ENCODE results near the gene PISD.
"Not testable (repeated sequence)": the region's sequence is repeated elsewhere in the genome, so short reads cannot be mapped to it uniquely, and the experiment has no call there.

PISD gene

GRCh38 chr22:31603081-31603525 is 58.9 kb downstream of the PISD start:
- H3K27ac ChIP-seq = no peak overlapping the region
- TF ChIP-seq CTCF (conservative IDR thresholded peaks at IDR 0.05) = no peak

DNA sequence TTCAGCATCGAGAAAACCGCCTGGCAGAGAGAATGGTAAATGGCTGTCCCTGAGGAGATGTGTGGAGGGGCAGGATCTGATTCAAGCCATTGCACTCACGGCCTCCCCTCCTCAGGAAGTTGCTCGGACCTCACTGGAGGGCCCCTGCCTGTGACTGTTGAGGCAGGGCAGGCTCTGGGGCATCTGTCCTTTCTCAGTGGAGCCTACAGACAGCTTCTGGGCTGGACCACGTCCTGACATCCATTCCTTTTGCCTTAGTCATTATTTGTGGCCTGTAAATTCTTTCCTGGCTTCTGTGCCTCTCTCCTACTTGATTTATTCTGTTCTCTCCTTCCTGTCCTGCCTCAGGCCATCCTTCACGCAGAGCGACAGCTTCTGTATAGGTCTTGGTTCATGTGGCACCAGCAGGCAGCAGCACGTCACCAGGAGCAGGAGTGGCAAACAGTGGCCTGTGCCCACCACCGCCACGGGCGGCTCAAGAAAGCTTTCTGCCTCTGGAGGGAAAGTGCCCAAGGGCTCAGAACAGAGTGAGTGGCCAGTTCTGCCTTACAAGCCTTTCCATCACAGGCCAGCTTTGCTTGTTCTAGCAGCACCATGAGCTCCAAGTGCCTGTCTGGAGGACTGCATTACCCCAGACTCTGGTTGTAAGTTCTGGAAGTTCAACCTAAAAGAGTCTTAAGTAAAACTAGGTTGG is 59.6 kb downstream of the PISD start:
- no peak for TF ChIP-seq CTCF (conservative IDR thresholded peaks at IDR 0.05)
- H3K27ac ChIP-seq = no peak overlapping the region

- no peak overlapping the region for H3K27ac ChIP-seq
- no peak for TF ChIP-seq CTCF (conservative IDR thresholded peaks at IDR 0.05)
Observed at GRCh38 chr22:31595271-31595670, 66.7 kb downstream of the PISD start.

DNA sequence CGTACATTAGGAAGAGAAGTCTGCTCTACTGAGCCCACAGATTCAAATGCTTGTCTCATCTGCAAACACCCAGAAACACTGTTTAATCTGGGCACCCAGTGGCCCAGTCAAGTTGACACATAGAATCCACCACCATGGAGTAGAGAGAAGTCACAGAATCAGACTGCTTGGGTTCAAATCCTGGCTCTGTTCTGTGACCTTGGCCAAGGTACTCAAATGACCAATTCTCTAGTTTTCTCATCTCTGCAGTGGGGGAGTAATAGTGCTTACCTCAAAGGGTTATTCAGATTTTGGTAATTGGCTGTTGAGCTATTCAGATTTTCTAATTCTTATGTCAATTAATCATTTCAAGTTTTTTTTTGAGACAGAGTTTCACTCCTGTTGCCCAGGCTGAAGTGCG is 71.9 kb downstream of the PISD start:
- H3K27ac ChIP-seq = not testable (repeated sequence)

GRCh38 chr22:31588970-31589675 is 72.9 kb downstream of the PISD start:
- H3K27ac ChIP-seq = no peak overlapping the region
- TF ChIP-seq CTCF (conservative IDR thresholded peaks at IDR 0.05) = no peak

- no peak for TF ChIP-seq CTCF (conservative IDR thresholded peaks at IDR 0.05)
- H3K27ac ChIP-seq = no peak overlapping the region
Observed at GRCh38 chr22:31586137-31586920, 75.7 kb downstream of the PISD start.

DNA sequence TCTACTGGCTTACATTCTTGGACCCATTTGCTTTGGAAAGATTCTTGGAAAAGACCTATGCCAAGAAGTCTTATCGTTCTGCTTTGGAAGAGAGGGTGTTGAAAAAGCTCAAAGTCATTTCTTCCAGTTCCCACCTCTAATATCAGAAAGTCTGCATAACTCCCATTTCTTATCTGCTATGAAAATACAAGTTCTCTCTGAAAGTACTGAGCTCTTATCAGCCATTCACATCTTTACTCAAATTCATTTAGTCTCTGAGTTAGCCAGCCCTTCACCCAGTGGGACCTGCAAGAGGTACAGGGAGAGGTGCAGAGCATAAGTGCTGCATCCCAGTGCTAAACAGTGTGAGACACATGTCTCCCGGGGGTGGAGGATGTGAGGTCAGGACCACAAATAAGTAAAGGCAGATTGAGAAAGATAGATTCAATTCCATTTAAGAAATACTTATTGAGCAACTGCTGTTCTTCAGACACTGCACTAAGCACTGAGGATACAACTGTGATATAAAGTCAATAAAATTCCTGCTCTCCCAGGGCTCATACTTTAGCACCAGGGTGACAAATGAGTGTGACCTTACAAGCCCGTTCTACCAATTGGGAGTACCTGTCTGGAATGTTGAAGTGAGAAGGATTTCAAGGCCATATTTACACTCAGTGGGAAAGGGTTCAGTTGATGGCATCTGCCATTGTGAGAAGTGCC is 76.7 kb downstream of the PISD start:
- TF ChIP-seq CTCF (conservative IDR thresholded peaks at IDR 0.05) = no peak
- no peak overlapping the region for H3K27ac ChIP-seq

Measured in VCaP (cell line).